Stimulated activated CD8-positive, alpha-beta memory T cell treated with anti-CD3 and anti-CD28 coated beads, Interleukin-12 subunit alpha, Interleukin-12 subunit beta, amount 100 ng/mL, for 4 hours (primary cell): ENCODE results near the gene FKBP15.
"Not testable (repeated sequence)": the region's sequence is repeated elsewhere in the genome, so short reads cannot be mapped to it uniquely, and the experiment has no call there.

Experiments used
- DNase-seq: peaks from one replicate; pipeline ENCODE4 v3.0.0-alpha.2; 2020; ENCODE audit warnings: low read depth

The FKBP15 gene

DNA sequence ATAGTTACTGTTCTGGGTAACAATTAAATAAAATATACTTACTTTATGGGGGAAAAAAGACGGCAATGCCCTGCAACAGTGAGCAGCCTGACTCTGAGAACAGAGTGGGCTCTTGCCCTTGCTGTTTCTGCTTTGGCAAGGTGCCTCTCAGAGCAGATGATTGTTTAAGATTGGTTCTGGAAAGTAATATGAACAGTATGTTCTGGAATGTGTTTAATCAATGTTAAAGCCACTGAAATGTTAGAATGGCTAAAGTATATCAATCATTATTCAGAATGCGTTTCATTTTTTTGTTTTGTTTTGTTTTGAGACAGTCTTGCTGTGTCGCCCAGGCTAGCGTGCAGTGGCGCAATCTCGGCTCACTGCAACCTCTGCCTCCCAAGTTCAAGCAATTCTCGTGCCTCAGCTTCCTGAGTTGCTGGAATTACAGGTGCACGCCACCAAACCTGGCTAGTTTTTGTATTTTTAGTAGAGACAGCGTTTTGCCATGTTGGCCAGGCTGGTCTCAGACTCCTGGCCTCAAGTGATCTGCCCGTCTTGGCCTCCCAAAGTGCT, 14.7 kb upstream of the FKBP15 start:
- DNase-seq, result not testable (repeated sequence)

DNA sequence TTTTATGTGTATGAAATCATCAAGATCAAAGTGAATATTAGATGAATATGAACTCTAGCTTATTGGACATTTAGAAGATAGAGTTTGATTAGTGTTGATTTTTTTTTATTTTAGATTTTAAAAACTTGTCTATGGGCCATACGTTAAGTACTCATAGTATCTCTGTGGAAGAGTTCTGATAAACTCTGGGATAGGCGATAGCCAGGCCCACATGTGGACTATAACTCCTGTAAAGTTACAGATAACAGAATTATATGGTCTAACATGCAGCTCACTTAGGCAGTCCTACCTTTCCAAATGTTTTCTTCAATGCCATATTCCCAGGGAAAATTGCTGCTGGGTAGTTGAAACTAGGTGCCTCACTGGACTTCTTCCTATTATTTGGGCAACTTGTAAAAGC, 10.6 kb upstream of the FKBP15 start:
- DNase-seq, result no peak

DNA sequence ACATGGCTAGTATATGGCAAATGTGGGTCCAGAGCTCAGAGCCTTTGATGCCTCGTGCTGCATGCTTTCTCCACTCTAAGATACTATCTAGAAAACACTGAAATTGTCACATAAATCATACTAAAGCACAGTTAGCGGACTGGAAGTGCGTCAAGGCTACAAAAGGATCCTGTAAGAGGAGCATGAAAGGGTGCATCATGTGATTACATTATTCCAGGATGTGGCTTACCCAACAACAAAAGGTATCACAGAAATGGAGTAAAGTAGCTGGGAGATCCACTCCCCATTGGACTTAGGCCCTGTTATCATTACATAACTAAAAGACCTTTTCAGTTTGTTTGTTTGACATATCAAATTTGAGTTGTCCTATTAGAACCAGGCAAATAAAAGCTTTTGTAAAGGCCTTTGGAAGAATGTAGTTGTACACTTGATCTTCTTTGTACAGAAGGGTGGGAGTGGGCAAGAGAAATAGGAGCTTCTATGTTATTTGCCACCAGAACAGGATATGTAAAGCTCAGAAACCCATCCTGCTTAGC, 7.1 kb upstream of the FKBP15 start:
- no peak for DNase-seq

GRCh38 chr9:113227436-113227835, 6.4 kb upstream of the FKBP15 start:
- DNase-seq, result no peak

GRCh38 chr9:113223963-113224362, 2.9 kb upstream of the FKBP15 start:
- no peak for DNase-seq

DNA sequence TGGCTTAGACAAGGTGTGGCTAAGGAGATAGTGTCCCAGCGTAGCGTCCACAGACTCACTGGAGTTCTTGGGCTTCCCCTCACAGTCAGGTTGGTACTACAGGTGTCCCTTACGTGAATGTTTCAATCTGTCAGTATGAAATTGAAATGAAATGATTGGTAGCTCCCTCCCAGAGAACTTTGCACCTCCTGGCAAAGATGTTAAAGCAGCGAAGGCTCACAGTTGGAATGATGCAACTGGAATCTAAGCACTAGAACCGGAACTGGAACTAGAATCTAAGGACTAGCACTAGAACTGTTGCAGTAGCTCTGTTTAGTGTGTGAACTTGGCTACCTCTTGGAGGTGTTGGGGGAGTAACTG, 1.4 kb upstream of the FKBP15 start:
- no peak for DNase-seq

GRCh38 chr9:113221800-113222481, 864 bp upstream of the FKBP15 start:
- no peak for DNase-seq

DNA sequence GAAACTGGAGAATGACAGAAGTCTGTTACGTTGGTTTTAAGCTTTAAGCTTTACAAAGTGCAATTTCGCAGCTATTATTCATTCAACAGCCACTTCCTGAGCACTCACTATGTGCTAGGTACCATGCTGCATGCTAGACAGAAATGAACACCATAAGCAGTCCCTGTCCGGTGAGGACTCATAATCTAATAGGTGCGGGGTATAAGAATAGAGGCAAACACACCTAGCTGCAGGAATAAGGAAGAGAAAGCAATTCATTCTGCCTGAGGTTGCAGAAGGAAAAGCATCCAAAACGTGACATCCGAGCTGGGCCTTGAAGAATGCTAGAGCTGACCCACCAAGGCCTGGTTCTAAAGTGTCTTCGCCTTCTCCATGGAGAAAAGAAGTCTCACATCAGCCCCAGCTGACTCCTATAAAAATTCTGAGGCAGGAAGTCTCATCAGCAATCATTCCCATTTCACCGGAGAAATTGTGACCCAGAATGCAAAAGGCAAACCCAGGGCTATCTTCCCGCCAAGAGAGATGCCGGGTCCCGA, 542 bp downstream of the FKBP15 start:
- DNase-seq, result no peak

DNA sequence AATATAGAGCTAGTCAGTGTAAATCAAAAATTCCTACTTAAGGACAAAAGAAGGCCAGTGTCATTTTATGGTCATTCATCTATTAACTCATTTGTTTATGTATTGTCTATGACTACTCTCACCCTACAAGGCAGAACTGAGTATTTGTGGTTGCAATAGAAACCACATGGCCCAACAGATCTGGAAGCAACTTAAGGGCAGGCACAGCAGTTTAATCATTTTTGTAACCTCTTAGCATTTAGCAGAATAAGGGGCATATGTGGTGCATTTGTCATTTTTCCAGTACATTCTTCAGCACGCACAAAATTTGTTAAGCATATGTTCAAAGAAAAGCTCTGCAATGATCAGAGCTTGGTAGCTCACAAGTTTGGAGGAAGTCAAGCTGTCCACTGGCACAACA, 1.1 kb downstream of the FKBP15 start:
- DNase-seq, result no peak

DNA sequence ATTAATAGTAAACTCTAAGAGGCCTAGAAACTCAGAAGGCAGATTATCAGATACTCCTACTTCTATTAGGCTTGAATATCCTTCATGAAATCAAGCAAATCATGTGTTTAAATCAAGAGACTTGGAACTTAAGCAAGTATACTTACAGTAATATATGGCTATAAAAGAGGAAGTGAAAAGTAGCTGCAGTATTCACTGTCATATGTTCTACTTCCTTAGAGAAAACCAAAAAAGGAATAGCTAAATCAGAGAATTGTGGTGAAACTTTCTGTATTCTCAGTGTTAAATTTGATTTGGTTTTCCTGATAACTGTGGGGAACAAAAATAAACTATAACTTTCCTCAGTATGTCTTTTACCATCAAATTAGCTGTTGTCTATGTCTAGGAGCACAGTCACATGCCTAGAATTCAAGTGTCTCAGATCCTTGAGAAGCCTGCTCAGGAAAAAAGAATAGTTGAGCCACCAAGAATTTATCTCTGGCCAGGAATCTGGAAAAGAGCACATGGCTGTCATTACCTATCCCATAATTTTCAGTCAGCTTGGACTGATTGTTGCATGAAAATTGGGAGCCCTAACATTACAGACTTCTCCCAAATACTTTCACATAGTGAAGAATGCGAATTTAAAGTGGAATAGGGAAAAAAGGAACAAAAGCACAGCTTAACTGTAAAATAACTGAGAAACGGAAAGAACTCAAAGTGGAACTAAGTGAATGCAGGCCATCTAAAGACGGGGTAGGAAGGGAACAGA, 1.7 kb downstream of the FKBP15 start:
- DNase-seq, result no peak

GRCh38 chr9:113216406-113216805, 4.7 kb downstream of the FKBP15 start:
- DNase-seq, result no peak

GRCh38 chr9:113215132-113215531, 5.9 kb downstream of the FKBP15 start:
- no peak for DNase-seq

GRCh38 chr9:113210815-113211214, 10.3 kb downstream of the FKBP15 start:
- no peak for DNase-seq

GRCh38 chr9:113205861-113206260, 15.2 kb downstream of the FKBP15 start:
- no peak for DNase-seq

GRCh38 chr9:113205432-113205831, 15.6 kb downstream of the FKBP15 start:
- no peak for DNase-seq

- DNase-seq, result no peak
These were observed 21.3 kb downstream of the FKBP15 start for GRCh38 chr9:113199683-113200329.

DNA sequence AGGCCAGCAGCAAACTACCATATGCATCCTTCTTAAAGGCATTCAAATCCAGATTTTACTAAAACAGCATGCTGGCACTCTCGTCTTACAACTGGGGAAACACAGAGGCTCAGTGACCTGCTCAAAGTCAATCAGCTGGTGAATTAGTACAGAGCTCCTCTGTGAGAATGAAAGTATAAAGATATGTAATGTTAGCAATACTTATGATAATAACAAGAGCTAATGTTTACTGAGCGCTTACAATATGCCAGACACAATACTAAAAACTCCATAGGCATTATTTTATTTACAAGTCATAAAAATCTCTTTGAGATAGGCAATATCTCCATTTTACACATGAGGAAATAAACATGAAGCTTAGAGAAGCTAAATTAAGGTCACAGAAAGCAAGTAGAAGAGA, 28.6 kb downstream of the FKBP15 start:
- DNase-seq, result no peak

DNA sequence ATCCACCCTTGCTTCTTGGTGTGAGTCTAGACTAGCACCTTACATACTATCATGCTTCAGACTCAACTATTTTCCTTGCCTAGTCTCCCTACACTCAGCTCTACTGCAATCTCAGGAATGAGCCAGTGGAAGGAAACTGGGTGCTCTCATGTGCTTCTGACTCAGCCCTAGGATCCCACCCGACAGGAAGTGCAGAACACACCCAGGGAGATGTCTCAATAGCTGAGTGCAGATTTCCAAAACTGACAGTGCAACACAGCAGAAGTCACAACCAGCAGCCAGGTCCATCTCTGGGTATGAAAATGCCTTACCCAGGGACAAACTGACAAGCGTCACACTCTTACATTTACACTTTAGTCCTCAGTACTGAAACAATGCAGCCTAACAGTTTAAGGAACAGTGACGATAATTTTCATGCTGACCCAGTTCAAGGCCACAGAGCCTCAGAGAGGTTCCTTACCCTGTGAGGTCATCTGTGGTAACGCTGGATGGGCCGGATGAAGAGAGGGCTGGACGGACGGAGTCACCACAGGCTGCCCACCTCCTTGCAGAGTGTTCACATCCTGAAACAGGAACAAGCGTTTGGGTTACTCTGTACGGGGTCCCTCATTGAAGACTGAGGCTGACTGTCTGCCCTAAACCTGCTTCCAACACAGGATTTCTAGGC, 33.0 kb downstream of the FKBP15 start:
- no peak for DNase-seq

DNA sequence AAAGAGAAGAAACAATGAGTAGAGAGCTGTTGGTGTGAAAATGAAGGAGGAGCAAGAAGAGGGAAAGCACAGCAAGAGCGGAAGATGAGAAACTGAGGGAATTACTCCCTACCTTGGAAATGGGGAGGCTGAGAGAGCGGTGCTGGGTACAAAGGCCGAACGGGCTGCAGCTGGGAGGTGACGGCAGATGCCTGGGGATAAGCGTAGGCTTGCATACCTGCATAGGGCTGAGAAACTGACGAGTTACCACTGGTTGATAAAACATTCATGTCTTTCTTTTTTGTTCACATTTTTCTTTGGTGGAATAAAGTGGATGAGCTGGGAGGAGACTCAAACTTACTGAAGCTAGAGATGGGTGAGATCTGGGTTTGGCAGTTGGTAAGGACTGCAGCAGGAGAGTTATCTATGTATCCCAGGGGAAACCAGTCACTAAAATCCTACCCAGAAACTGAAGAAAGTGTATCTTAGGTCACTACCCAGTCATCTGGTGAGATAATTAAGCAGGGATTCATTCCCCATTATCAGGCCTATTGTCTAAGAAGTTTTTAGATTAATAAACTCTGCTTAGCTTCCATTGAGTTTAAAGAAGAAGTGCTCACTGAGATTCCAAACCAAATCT, 34.8 kb downstream of the FKBP15 start:
- no peak for DNase-seq

DNA sequence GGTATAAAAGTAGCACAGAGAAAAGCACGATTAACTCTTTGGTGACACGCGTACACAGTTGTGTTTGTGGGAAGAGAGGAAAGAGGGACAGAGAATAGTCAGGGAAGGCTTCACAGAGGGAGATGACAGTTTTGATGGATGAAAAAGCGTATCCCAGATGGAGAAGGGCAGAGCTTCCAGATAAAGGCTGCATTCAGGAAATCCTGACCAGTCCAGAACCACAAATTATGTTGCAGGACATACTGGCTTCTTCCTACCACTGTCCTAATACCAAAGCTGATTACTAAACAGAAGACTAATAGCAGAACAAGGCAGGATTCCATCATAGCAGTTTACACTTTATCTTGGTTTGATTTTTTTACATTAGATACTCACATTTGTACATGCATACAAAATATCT, 35.8 kb downstream of the FKBP15 start:
- no peak for DNase-seq

- DNase-seq, result no peak
These were observed 36.5 kb downstream of the FKBP15 start for GRCh38 chr9:113184539-113184938.
